SK-N-SH treated with all-trans-retinoic acid at 6 μM for 48 hours (cell line): ENCODE measurements around the gene MRPL21.

Source experiments
- ATAC-seq: fragments of 200-7000 bp; cut with Tn5 transposase; 3 replicates; pipeline ENCODE4 v1.9.1; 2020; ENCODE audit warnings: mild to moderate bottlenecking, moderate library complexity
- ARNTL ChIP-seq: fragments of 450-650 bp; formaldehyde crosslinking; IDR thresholded peaks from 2 replicates; pipeline ENCODE4 v1.5.0; 2020; ENCODE audit warnings: low read depth, mild to moderate bottlenecking, moderate library complexity, borderline replicate concordance
- BACH2 ChIP-seq: fragments of 250-450 bp; sonication (Bioruptor Pico); IDR thresholded peaks from 2 replicates; pipeline ENCODE4 v1.9.0; 2021; ENCODE audit warnings: mild to moderate bottlenecking, borderline replicate concordance
- CREB5 ChIP-seq: fragments of 250-450 bp; sonication (Bioruptor Pico); IDR thresholded peaks from 2 replicates; pipeline ENCODE4 v1.5.1; 2020; ENCODE audit warnings: low read depth, mild to moderate bottlenecking, moderate library complexity
- CSDC2 ChIP-seq: fragments of 250-450 bp; sonication (Bioruptor Pico); IDR thresholded peaks from 2 replicates; pipeline ENCODE4 v1.5.0; 2020; ENCODE audit warnings: mild to moderate bottlenecking, moderate library complexity
- ESRRG ChIP-seq: fragments of 250-450 bp; sonication (Bioruptor Pico); IDR thresholded peaks from 2 replicates; pipeline ENCODE4 v1.6.1; 2021; ENCODE audit warnings: mild to moderate bottlenecking
- GLIS3 ChIP-seq: fragments of 250-450 bp; sonication (Bioruptor Pico); IDR thresholded peaks from 2 replicates; pipeline ENCODE4 v1.5.0; 2020; ENCODE audit warnings: mild to moderate bottlenecking, moderate library complexity
- ISL1 ChIP-seq: fragments of 250-450 bp; sonication (Bioruptor Pico); IDR thresholded peaks from 2 replicates; pipeline ENCODE4 v2.1.2; 2022; ENCODE audit warnings: mild to moderate bottlenecking, moderate library complexity
- OSR1 ChIP-seq: fragments of 250-450 bp; sonication (Bioruptor Pico); IDR thresholded peaks from 2 replicates; pipeline ENCODE4 v1.8.0; 2022; ENCODE audit warnings: moderate library complexity, mild to moderate bottlenecking, inconsistent platforms
- PATZ1 ChIP-seq: fragments of 250-450 bp; sonication (Bioruptor Pico); IDR thresholded peaks from 2 replicates; pipeline ENCODE4 v1.8.0; 2020; ENCODE audit warnings: mild to moderate bottlenecking, moderate library complexity, borderline replicate concordance
- SNAI2 ChIP-seq: fragments of 250-450 bp; sonication (Bioruptor Pico); IDR thresholded peaks from 2 replicates; pipeline ENCODE4 v1.5.0; 2020; ENCODE audit warnings: mild to moderate bottlenecking, moderate library complexity
- TCF4 ChIP-seq: fragments of 250-450 bp; sonication (Bioruptor Pico); IDR thresholded peaks from 2 replicates; pipeline ENCODE4 v1.8.0; 2021; ENCODE audit warnings: mild to moderate bottlenecking, moderate library complexity, borderline replicate concordance
- TSHZ2 ChIP-seq: fragments of 250-450 bp; sonication (Bioruptor Pico); IDR thresholded peaks from 2 replicates; pipeline ENCODE4 v1.5.0; 2020; ENCODE audit warnings: mild to moderate bottlenecking, moderate library complexity
- ZC3H10 ChIP-seq: fragments of 250-450 bp; sonication (Bioruptor Pico); IDR thresholded peaks from 2 replicates; pipeline ENCODE4 v1.5.1; 2021; ENCODE audit warnings: mild to moderate bottlenecking, moderate library complexity
- ZFP3 ChIP-seq: fragments of 250-450 bp; sonication (Bioruptor Pico); IDR thresholded peaks from 2 replicates; pipeline ENCODE4 v1.5.0; 2020; ENCODE audit warnings: mild to moderate bottlenecking, moderate library complexity
- ZFP30 ChIP-seq: fragments of 450-650 bp; formaldehyde crosslinking; IDR thresholded peaks from 2 replicates; pipeline ENCODE4 v1.5.0; 2022; ENCODE audit warnings: mild to moderate bottlenecking, moderate library complexity
- ZNF565 ChIP-seq: fragments of 450-650 bp; formaldehyde crosslinking; conservative IDR thresholded peaks from 2 replicates; pipeline ENCODE4 v1.5.0; 2020; ENCODE audit warnings: low read depth, mild to moderate bottlenecking, moderate library complexity
- ZNF70 ChIP-seq: fragments of 450-650 bp; formaldehyde crosslinking; IDR thresholded peaks from 2 replicates; pipeline ENCODE4 v1.5.0; 2020; ENCODE audit warnings: mild to moderate bottlenecking, moderate library complexity
- ZNF8 ChIP-seq: fragments of 450-650 bp; formaldehyde crosslinking; IDR thresholded peaks from 2 replicates; pipeline ENCODE4 v1.5.0; 2020; ENCODE audit warnings: mild to moderate bottlenecking, moderate library complexity
- TF ChIP-seq, protein P1 (sequence below): fragments of 250-450 bp; sonication (Bioruptor Pico); IDR thresholded peaks from 2 replicates; pipeline ENCODE4 v1.8.0; 2021; ENCODE audit warnings: low read depth, mild to moderate bottlenecking, moderate library complexity, borderline replicate concordance
- TF ChIP-seq, protein P2 (sequence below): fragments of 250-450 bp; sonication (Bioruptor Pico); IDR thresholded peaks from 2 replicates; pipeline ENCODE4 v1.5.1; 2021; ENCODE audit warnings: mild to moderate bottlenecking, moderate library complexity

The MRPL21 gene

DNA sequence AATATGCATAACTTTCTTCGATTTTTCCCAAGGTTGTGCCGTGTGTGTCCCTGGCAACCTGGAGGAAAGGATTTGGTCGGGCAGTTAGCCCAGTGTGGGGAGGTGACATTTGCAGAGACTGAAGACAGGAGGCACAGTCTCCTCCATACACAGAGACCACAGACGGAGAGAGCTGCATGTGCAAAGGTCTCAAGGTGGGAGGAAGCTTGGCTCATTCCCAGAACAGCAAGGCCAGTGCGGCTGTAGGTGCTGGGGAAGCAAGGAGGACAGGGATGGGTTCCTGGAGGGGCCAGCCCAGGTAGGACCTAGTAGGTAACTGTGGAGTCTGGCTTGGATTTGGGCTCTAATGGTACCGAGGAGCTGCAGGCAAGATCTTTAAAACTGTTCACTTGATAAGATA, 41.2 kb downstream of the MRPL21 start:
- no peak for TF ChIP-seq SNAI2 (CRISPR knock-in tag)
- no peak for TF ChIP-seq ARNTL (CRISPR knock-in tag)
- TF ChIP-seq, protein P1, sequence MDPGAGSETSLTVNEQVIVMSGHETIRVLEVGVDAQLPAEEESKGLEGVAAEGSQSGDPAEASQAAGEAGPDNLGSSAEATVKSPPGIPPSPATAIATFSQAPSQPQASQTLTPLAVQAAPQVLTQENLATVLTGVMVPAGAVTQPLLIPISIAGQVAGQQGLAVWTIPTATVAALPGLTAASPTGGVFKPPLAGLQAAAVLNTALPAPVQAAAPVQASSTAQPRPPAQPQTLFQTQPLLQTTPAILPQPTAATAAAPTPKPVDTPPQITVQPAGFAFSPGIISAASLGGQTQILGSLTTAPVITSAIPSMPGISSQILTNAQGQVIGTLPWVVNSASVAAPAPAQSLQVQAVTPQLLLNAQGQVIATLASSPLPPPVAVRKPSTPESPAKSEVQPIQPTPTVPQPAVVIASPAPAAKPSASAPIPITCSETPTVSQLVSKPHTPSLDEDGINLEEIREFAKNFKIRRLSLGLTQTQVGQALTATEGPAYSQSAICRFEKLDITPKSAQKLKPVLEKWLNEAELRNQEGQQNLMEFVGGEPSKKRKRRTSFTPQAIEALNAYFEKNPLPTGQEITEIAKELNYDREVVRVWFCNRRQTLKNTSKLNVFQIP (CRISPR knock-in tag): no peak
- TF ChIP-seq, protein P2, sequence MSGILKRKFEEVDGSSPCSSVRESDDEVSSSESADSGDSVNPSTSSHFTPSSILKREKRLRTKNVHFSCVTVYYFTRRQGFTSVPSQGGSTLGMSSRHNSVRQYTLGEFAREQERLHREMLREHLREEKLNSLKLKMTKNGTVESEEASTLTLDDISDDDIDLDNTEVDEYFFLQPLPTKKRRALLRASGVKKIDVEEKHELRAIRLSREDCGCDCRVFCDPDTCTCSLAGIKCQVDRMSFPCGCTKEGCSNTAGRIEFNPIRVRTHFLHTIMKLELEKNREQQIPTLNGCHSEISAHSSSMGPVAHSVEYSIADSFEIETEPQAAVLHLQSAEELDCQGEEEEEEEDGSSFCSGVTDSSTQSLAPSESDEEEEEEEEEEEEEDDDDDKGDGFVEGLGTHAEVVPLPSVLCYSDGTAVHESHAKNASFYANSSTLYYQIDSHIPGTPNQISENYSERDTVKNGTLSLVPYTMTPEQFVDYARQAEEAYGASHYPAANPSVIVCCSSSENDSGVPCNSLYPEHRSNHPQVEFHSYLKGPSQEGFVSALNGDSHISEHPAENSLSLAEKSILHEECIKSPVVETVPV (CRISPR knock-in tag): no peak
- no peak for TF ChIP-seq OSR1 (CRISPR knock-in tag)
- no peak for TF ChIP-seq ISL1 (CRISPR knock-in tag)
- TF ChIP-seq GLIS3 (CRISPR knock-in tag): no peak
- no peak for TF ChIP-seq PATZ1 (CRISPR knock-in tag)
- no peak for TF ChIP-seq ZNF565 (CRISPR knock-in tag)
- TF ChIP-seq CSDC2 (CRISPR knock-in tag): no peak
- no peak for TF ChIP-seq ESRRG (CRISPR knock-in tag)
- TF ChIP-seq BACH2 (CRISPR knock-in tag): no peak
- TF ChIP-seq ZNF8: no peak
- TF ChIP-seq CREB5: no peak
- no peak for TF ChIP-seq TCF4 (CRISPR knock-in tag)
- TF ChIP-seq ZC3H10 (CRISPR knock-in tag): no peak
- TF ChIP-seq ZNF70 (CRISPR knock-in tag): no peak
- TF ChIP-seq ZFP3: no peak
- no peak for TF ChIP-seq ZFP30 (CRISPR knock-in tag)
- TF ChIP-seq TSHZ2 (CRISPR knock-in tag): no peak
- TF ChIP-seq, all 23 proteins: peak for 0
- no peak for ATAC-seq

DNA sequence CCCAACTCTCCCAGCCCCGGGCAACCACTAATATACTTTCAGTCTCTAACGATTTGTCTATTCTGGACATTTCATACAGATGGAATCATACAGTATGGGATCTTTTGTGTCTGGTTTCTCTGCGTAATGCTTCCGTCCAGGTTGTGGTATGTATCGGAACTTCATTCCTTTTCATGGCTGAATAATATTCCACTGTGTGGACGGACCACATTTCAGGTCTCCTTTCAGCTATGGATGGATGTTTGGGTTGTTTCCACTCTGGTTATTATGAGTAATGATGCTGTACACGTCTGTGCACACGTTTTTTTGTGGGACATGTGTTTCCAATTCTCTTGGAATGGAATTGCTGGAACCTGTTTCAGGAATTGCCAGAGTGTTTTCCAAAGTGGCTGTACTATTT, 44.5 kb downstream of the MRPL21 start:
- ATAC-seq: no peak
- TF ChIP-seq PATZ1 (CRISPR knock-in tag) (no peak), BACH2 (CRISPR knock-in tag) (no peak), ZNF565 (CRISPR knock-in tag) (no peak), TCF4 (CRISPR knock-in tag) (no peak), ZC3H10 (CRISPR knock-in tag) (no peak), OSR1 (CRISPR knock-in tag) (no peak), ZNF70 (CRISPR knock-in tag) (no peak)
- TF ChIP-seq, protein P2 (CRISPR knock-in tag): no peak
- TF ChIP-seq, all 23 proteins: peak for 0
